HCT116 (cell line): ENCODE data around the gene POLR2I. TPM values are rescaled to one million over a fixed set of nuclear protein-coding genes. Genes with fewer than 3 reads are reported as not detected.

Experiments used
- ATAC-seq: fragments of 200-7000 bp; cut with Tn5 transposase; 2 replicates; pipeline ENCODE4 v1.9.1; 2020; ENCODE audit warnings: mild to moderate bottlenecking, moderate library complexity
- BruUV-seq: library from RNA; stranded (reverse); fragments of 400-500 nt; replicated peaks from 2 replicates; lab custom pipeline; 2021; lab: Mats Ljungman, UMichigan
- CTCF ChIA-PET: fragments of 300-600 bp; sonication (Branson Sonifier 250); formaldehyde crosslinking; loops from one replicate; lab custom pipeline; 2021; ENCODE audit warnings: antibody characterized with exemption; lab: Charles Lee
- POLR2A ChIA-PET: fragments of 300-600, 350-600 bp; sonication (Branson Sonifier 250); formaldehyde crosslinking; loops from one replicate; lab custom pipeline; 2021; ENCODE audit warnings: antibody characterized with exemption; lab: Charles Lee
- RAD21 ChIA-PET, 2 experiments: fragments of 300-600 bp; sonication (Branson Sonifier 250); formaldehyde crosslinking; loops; one replicate each; lab custom pipeline; 2023; ENCODE audit warnings: low total read pairs in 2 of 2; ENCODE audit not compliant: uncharacterized antibody in 2 of 2, unreplicated experiment in 2 of 2, low non-redundant PET in 1 of 2; lab: Charles Lee
- DNase-seq: peaks from one replicate; pipeline ENCODE4 v3.0.0-alpha.2; 2010; ENCODE audit warnings: low read depth, low spot score
- H2AFZ ChIP-seq: fragments of 200-600 bp; shearing (Covaris generic), sonication (generic); 2 replicates; pipeline ENCODE4 v1.6.1; 2017; ENCODE audit warnings: low read depth, mixed run types, mixed read lengths, antibody characterized with exemption, low read length; ENCODE audit not compliant: poor library complexity, severe bottlenecking
- H3K27ac ChIP-seq: 2 replicates; pipeline ENCODE4 v1.5.1; 2012; ENCODE audit warnings: low read depth, low read length
- H3K27me3 ChIP-seq: fragments of 200-600 bp; sonication (generic); 2 replicates; pipeline ENCODE4 v1.6.1; 2016; ENCODE audit warnings: mixed run types, low read length, mixed read lengths; ENCODE audit not compliant: insufficient read depth
- H3K36me3 ChIP-seq, 2 experiments: fragments of 200-500 bp in 1 of 2; fragments of 200-600 bp in 1 of 2; sonication (Bioruptor generic) in 1 of 2; sonication (generic) in 1 of 2; 2 replicates each; pipeline versions ENCODE4 v1.5.1 to v1.6.1; 2014 to 2016; ENCODE audit warnings: low read length in 2 of 2, inconsistent platforms in 1 of 2, mixed read lengths in 1 of 2, mixed run types in 1 of 2; ENCODE audit not compliant: insufficient read depth in 2 of 2, control insufficient read depth in 1 of 2
- H3K4me1 ChIP-seq, 2 experiments: fragments of 200-600 bp in 1 of 2; sonication (generic) in 1 of 2; 2 replicates each; pipeline versions ENCODE4 v1.5.1 to v1.6.1; 2012 to 2017; ENCODE audit warnings: low read length in 2 of 2, inconsistent platforms in 1 of 2, mild to moderate bottlenecking in 1 of 2, mixed read lengths in 1 of 2, mixed run types in 1 of 2, moderate library complexity in 1 of 2; ENCODE audit not compliant: insufficient read depth in 2 of 2, control insufficient read depth in 1 of 2
- H3K4me2 ChIP-seq: fragments of 200-600 bp; sonication (generic); 2 replicates; pipeline ENCODE4 v1.6.1; 2017; ENCODE audit warnings: mixed run types, low read length, mixed read lengths
- H3K4me3 ChIP-seq, 2 experiments: fragments of 200-600 bp in 1 of 2; sonication (generic) in 1 of 2; replicated peaks in 1 of 2; 2 replicates each; pipeline ENCODE4 v1.5.1; 2011 to 2016; ENCODE audit warnings: low read length in 2 of 2, control low read depth in 1 of 2, low read depth in 1 of 2, mild to moderate bottlenecking in 1 of 2, mixed read lengths in 1 of 2, mixed run types in 1 of 2
- H3K79me2 ChIP-seq: fragments of 200-600 bp; sonication (generic); 2 replicates; pipeline ENCODE4 v1.6.1; 2017; ENCODE audit warnings: mild to moderate bottlenecking, mixed run types, low read length, moderate library complexity, mixed read lengths; ENCODE audit not compliant: insufficient read depth
- H3K9ac ChIP-seq: fragments of 200-600 bp; sonication (generic); 2 replicates; pipeline ENCODE4 v1.6.1; 2016; ENCODE audit warnings: low read length, mixed read lengths
- H3K9me2 ChIP-seq: fragments of 200-600 bp; sonication (generic), shearing (Covaris generic); 2 replicates; pipeline ENCODE4 v1.6.1; 2017; ENCODE audit warnings: mixed run types, mild to moderate bottlenecking, moderate library complexity; ENCODE audit not compliant: insufficient read depth
- H3K9me3 ChIP-seq, 2 experiments: fragments of 200-500 bp in 1 of 2; fragments of 200-600 bp in 1 of 2; sonication (Bioruptor generic) in 1 of 2; sonication (generic) in 1 of 2; 2 replicates each; pipeline ENCODE4 v1.6.1; 2014 to 2017; ENCODE audit warnings: low read length in 2 of 2, mixed read lengths in 2 of 2, inconsistent platforms in 1 of 2, low read depth in 1 of 2, mild to moderate bottlenecking in 1 of 2, mixed run types in 1 of 2, moderate library complexity in 1 of 2; ENCODE audit not compliant: control insufficient read depth in 1 of 2, insufficient read depth in 1 of 2
- H4K20me1 ChIP-seq: fragments of 200-600 bp; sonication (generic), shearing (Covaris generic); 2 replicates; pipeline ENCODE4 v1.6.1; 2017; ENCODE audit warnings: mixed run types, mild to moderate bottlenecking, moderate library complexity; ENCODE audit not compliant: insufficient read depth
- CBX3 ChIP-seq: IDR thresholded peaks from 2 replicates; pipeline ENCODE4 v1.6.1; 2012; ENCODE audit warnings: low read depth
- EZH2phosphoT487 ChIP-seq: fragments of 200-600 bp; IDR thresholded peaks from 2 replicates; pipeline ENCODE4 v1.6.1; 2018; ENCODE audit warnings: antibody characterized with exemption, borderline replicate concordance
- POLR2AphosphoS5 ChIP-seq: IDR thresholded peaks from 2 replicates; pipeline ENCODE4 v1.6.1; 2011; ENCODE audit warnings: mild to moderate bottlenecking, low read depth, low read length, moderate library complexity
- REST ChIP-seq: IDR thresholded peaks from 2 replicates; pipeline ENCODE4 v1.6.1; 2012; ENCODE audit warnings: low read depth
- SRF ChIP-seq: IDR thresholded peaks from 2 replicates; pipeline ENCODE4 v1.6.1; 2012; ENCODE audit warnings: low read depth
- YY1 ChIP-seq: IDR thresholded peaks from 2 replicates; pipeline ENCODE4 v1.6.1; 2011; ENCODE audit warnings: low read length, low read depth, moderate library complexity, mild to moderate bottlenecking; ENCODE audit not compliant: insufficient replicate concordance; ENCODE audit errors: extremely low read depth
- ZBTB33 ChIP-seq: IDR thresholded peaks from 2 replicates; pipeline ENCODE4 v1.6.1; 2011; ENCODE audit warnings: mild to moderate bottlenecking, low read length, moderate library complexity; ENCODE audit not compliant: insufficient replicate concordance; ENCODE audit errors: extremely low read depth
- ZFX ChIP-seq: fragments of 450-650 bp; IDR thresholded peaks from 2 replicates; pipeline ENCODE4 v1.6.1; 2017
- intact Hi-C: fragments of 100-400 bp; cut with micrococcal nuclease; formaldehyde crosslinking; loops from 2 replicates; pipeline ENCODE4 v1.10.0; 2022
- total RNA-seq: library from RNA; stranded (reverse); gene quantifications from one replicate; pipeline ENCODE4 v1.2.1, GENCODE V29; 2021; ENCODE audit not compliant: unreplicated experiment
- TF ChIP-seq, protein P1 (sequence below): IDR thresholded peaks from 2 replicates; pipeline ENCODE4 v1.6.1; 2012
- TF ChIP-seq, protein P2 (sequence below): IDR thresholded peaks from 2 replicates; pipeline ENCODE4 v1.6.1; 2012

Gene POLR2I
- total RNA-seq, 1 experiment from 2014 or later: 108 TPM

DNA sequence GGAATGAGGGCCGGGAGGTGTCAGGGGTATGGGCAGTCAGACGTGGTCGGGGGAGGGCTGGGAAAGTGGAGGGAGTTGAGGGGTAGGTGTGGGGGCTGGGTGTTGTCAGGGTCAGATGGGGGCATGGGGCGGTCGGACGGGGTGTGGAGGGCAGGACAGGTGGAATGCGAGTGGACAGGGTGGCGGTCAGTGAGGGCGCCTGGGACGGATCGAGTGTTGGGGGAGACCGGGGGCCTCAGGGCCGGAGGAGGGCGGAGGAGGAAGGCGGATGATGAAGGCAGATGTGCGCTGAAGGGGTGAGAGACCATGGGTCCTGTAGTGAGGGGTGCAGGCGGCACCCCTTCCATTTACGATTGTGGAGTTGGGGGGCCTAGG is 6.3 kb upstream of the POLR2I start (continued):
- TF ChIP-seq REST (no peak), CBX3 (no peak), YY1 (no peak)

- no TSS peak for BruUV-seq
- intact Hi-C loops: no loop called here
- no peak overlapping the region for H2AFZ ChIP-seq
- H3K27ac ChIP-seq: no peak overlapping the region
- no peak for ATAC-seq
- ChIA-PET RAD21 (no interaction called here), CTCF (no interaction called here), POLR2A (no interaction called here)
- H3K36me3 ChIP-seq: peaks cover 11 to 14% of the 10 kb centered on the region in 2 experiments; a peak in 3 of 4 replicates
- no peak overlapping the region for H3K4me2 ChIP-seq
- H3K4me1 ChIP-seq: peaks cover 7 to 13% of the 10 kb centered on the region in 2 experiments; a peak in 3 of 4 replicates
- H3K27me3 ChIP-seq: no peaks in the 10 kb centered on the region
- no peak overlapping the region for H3K9ac ChIP-seq
- H3K9me3 ChIP-seq: no peaks in the 10 kb centered on the region
- H3K79me2 ChIP-seq: peaks cover 9% of the 10 kb centered on the region; the same call in 1 of the 2 replicates
- no peak for DNase-seq
- H3K9me2 ChIP-seq: no peaks in the 10 kb centered on the region
- H4K20me1 ChIP-seq: no peaks in the 10 kb centered on the region
- H3K4me3 ChIP-seq: no peak overlapping the region
- TF ChIP-seq, protein P1, sequence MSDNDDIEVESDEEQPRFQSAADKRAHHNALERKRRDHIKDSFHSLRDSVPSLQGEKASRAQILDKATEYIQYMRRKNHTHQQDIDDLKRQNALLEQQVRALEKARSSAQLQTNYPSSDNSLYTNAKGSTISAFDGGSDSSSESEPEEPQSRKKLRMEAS: no peak
- TF ChIP-seq EZH2phosphoT487 (no peak), SRF (no peak), POLR2AphosphoS5 (no peak), REST (no peak), ZFX (no peak), ZBTB33 (no peak), YY1 (no peak)
- TF ChIP-seq, protein P2, sequence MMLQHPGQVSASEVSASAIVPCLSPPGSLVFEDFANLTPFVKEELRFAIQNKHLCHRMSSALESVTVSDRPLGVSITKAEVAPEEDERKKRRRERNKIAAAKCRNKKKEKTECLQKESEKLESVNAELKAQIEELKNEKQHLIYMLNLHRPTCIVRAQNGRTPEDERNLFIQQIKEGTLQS: no peak
Measured at GRCh38 chr19:36120092-36120983, 5.7 kb upstream of the POLR2I start.
